GM12878 (cell line): ENCODE results near the gene SCAF8. TPM values are rescaled to one million over a fixed set of nuclear protein-coding genes. Genes with fewer than 3 reads are reported as not detected.

Experiments
- ATAC-seq: fragments of 200-7000 bp; cut with Tn5 transposase; 3 replicates; pipeline ENCODE4 v1.9.1; 2020; ENCODE audit warnings: mild to moderate bottlenecking, moderate library complexity
- BruUV-seq: library from RNA; stranded (reverse); fragments of 400-500 nt; replicated peaks from 2 replicates; lab custom pipeline; 2021; lab: Mats Ljungman, UMichigan
- CTCF ChIA-PET: fragments of 300-600 bp; sonication (Branson Sonifier 250); formaldehyde crosslinking; extraction: SDS; loops from one replicate; lab custom pipeline; 2021; ENCODE audit warnings: inconsistent platforms; lab: Yijun Ruan, JAX
- POLR2A ChIA-PET: fragments of 350-600 bp; formaldehyde crosslinking; extraction: SDS; loops from one replicate; lab custom pipeline; 2021; ENCODE audit warnings: inconsistent platforms; lab: Charles Lee
- RAD21 ChIA-PET: fragments of 300-600 bp; sonication (Branson Sonifier 250); formaldehyde crosslinking; loops from one replicate; lab custom pipeline; 2023; ENCODE audit warnings: antibody characterized with exemption; ENCODE audit not compliant: unreplicated experiment; lab: Charles Lee
- SMC1A ChIA-PET: fragments of 300-600 bp; sonication (Branson Sonifier 250); formaldehyde crosslinking; loops from one replicate; lab custom pipeline; 2023; ENCODE audit not compliant: unreplicated experiment, uncharacterized antibody; lab: Charles Lee
- DNase-seq: peaks from one replicate; pipeline ENCODE4 v3.0.0-alpha.2; 2011; ENCODE audit warnings: low read depth, low spot score
- FAIRE-seq: peaks from 3 replicates; lab custom pipeline; 2011; peaks lifted over from hg19 to GRCh38; lab: Jason Lieb, UNC
- H2AFZ ChIP-seq: 2 replicates; pipeline ENCODE4 v1.6.0; 2011; ENCODE audit warnings: low read depth, low read length, control low read depth; ENCODE audit not compliant: control insufficient read depth
- H3K27ac ChIP-seq: 2 replicates; pipeline ENCODE4 v1.5.1; 2011; ENCODE audit warnings: control low read depth; ENCODE audit not compliant: control insufficient read depth, insufficient read depth
- H3K27me3 ChIP-seq, 2 experiments: replicated peaks in 1 of 2; 2 replicates each; pipeline versions ENCODE4 v1.6.0 to v1.6.1; 2011; ENCODE audit warnings: low read length in 1 of 2; ENCODE audit not compliant: control insufficient read depth in 2 of 2, insufficient read depth in 2 of 2
- H3K36me3 ChIP-seq, 2 experiments: 2 replicates each; pipeline ENCODE4 v1.5.1; 2011; ENCODE audit warnings: low read length in 1 of 2; ENCODE audit not compliant: control insufficient read depth in 2 of 2, insufficient read depth in 2 of 2
- H3K4me1 ChIP-seq: 2 replicates; pipeline ENCODE4 v1.6.1; 2011; ENCODE audit warnings: mild to moderate bottlenecking, low read length, moderate library complexity, mixed read lengths; ENCODE audit not compliant: control insufficient read depth, insufficient read depth
- H3K4me2 ChIP-seq: 2 replicates; pipeline ENCODE4 v1.6.0; 2011; ENCODE audit warnings: control low read depth; ENCODE audit not compliant: control insufficient read depth, insufficient read depth
- H3K4me3 ChIP-seq: fragments of 200-600 bp; sonication (generic); 2 replicates; pipeline ENCODE4 v1.5.1; 2016
- H3K79me2 ChIP-seq: 2 replicates; pipeline ENCODE4 v1.6.0; 2011; ENCODE audit warnings: low read length; ENCODE audit not compliant: control insufficient read depth, insufficient read depth
- H3K9ac ChIP-seq: 2 replicates; pipeline ENCODE4 v1.8.0; 2011; ENCODE audit warnings: low read length, control low read depth, mixed read lengths; ENCODE audit not compliant: control insufficient read depth, insufficient read depth
- H3K9me3 ChIP-seq: replicated peaks from 3 replicates; pipeline ENCODE4 v1.5.1; 2011; ENCODE audit warnings: mild to moderate bottlenecking, low read length; ENCODE audit not compliant: control insufficient read depth, insufficient read depth
- H4K20me1 ChIP-seq: 2 replicates; pipeline ENCODE4 v1.6.0; 2011; ENCODE audit not compliant: control insufficient read depth, insufficient read depth
- GABPA ChIP-seq: IDR thresholded peaks from 2 replicates; pipeline ENCODE4 v1.6.1; 2014; ENCODE audit warnings: antibody characterized with exemption, low read depth, mild to moderate bottlenecking, inconsistent platforms
- HSF1 ChIP-seq: fragments of 150-350 bp; IDR thresholded peaks from 2 replicates; pipeline ENCODE4 v1.6.1; 2014; ENCODE audit warnings: mild to moderate bottlenecking, low read depth, low read length
- MEF2B ChIP-seq: fragments of 450-650 bp; IDR thresholded peaks from 2 replicates; pipeline ENCODE4 v1.6.1; 2018; ENCODE audit warnings: mild to moderate bottlenecking, moderate library complexity; ENCODE audit not compliant: partially characterized antibody, poor library complexity, severe bottlenecking
- NR2C1 ChIP-seq: fragments of 450-650 bp; IDR thresholded peaks from 2 replicates; pipeline ENCODE4 v1.6.1; 2017; ENCODE audit warnings: antibody characterized with exemption, mild to moderate bottlenecking, moderate library complexity
- POLR2AphosphoS2 ChIP-seq: IDR thresholded peaks from 2 replicates; pipeline ENCODE4 v1.6.1; 2011; ENCODE audit warnings: low read depth, mild to moderate bottlenecking, low read length, improper control_type of control experiment, moderate library complexity
- POU2F2 ChIP-seq: IDR thresholded peaks from 3 replicates; pipeline ENCODE4 v1.6.1; 2011; ENCODE audit warnings: low read depth, mild to moderate bottlenecking, low read length, borderline replicate concordance
- SIX5 ChIP-seq: IDR thresholded peaks from 2 replicates; pipeline ENCODE4 v1.6.1; 2011; ENCODE audit warnings: mild to moderate bottlenecking, low read depth, low read length, moderate library complexity; ENCODE audit not compliant: severe bottlenecking
- SREBF2 ChIP-seq: IDR thresholded peaks from 2 replicates; pipeline ENCODE4 v1.6.1; 2012; ENCODE audit warnings: mild to moderate bottlenecking, low read length
- YY1 ChIP-seq: IDR thresholded peaks from 2 replicates; pipeline ENCODE4 v1.6.1; 2011; ENCODE audit warnings: low read depth, mild to moderate bottlenecking, low read length
- WGBS: methylation state at CpG from one replicate; pipeline ENCODE4 v1.1.6; 2016; ENCODE audit warnings: low lambda C conversion rate; ENCODE audit not compliant: insufficient replicate concordance, insufficient coverage; ENCODE audit errors: missing lambda C conversion rate; 5-methylcytosine and 5-hydroxymethylcytosine counted together
- in situ Hi-C: fragments of 300-500 bp; cut with MboI; formaldehyde crosslinking; loops from 9 replicates; pipeline ENCODE4 v1.14.3; 2018; ENCODE audit warnings: mixed read lengths
- intact Hi-C: fragments of 100-400 bp; cut with micrococcal nuclease; formaldehyde crosslinking; loops from one replicate; pipeline ENCODE4 v1.14.2; 2022; ENCODE audit not compliant: unreplicated experiment
- polyA plus RNA-seq, 11 experiments: library from polyadenylated mRNA; depleted of rRNA in 4 of 11; unstranded in 6 of 11; stranded (reverse) in 5 of 11; fragments of >200 nt; fragmentation: Nextera tagmentation in 4 of 11; fragmentation: Illumina TruSeq in 1 of 11; extraction: Ambion mirVana in 4 of 11; extraction: Trizol in 1 of 11; gene quantifications; 1 replicate in 1 of 11; 2 replicates in 10 of 11; pipeline versions ENCODE4 v1.2.1 to v1.2.3, GENCODE V29; 2011 to 2016; ENCODE audit warnings: inconsistent platforms in 2 of 11, missing spikeins in 2 of 11, low read depth in 1 of 11
- total RNA-seq, 4 experiments: library from RNA; depleted of rRNA in 3 of 4; stranded (reverse); fragments of >200 nt in 3 of 4; fragmentation: Illumina TruSeq in 1 of 4; extraction: Trizol in 1 of 4; gene quantifications; 2 replicates each; pipeline versions ENCODE4 v1.2.1 to v1.2.3, GENCODE V29; 2013 to 2021

Gene SCAF8
- total and polyA plus RNA-seq, 10 of the 15 experiments (the other 5 are each of a cell fraction or from before 2014, with no cell fraction given): 8.1 to 28.8 (median 15.9) TPM

GRCh38 chr6:154792325-154792724 lies 59.1 kb downstream of the SCAF8 start (continued):
- no peak for TF ChIP-seq YY1

GRCh38 chr6:154792761-154793160 lies 59.5 kb downstream of the SCAF8 start:
- SMC1A ChIA-PET: no interaction called here
- Histone ChIP-seq H3K27ac (no peak overlapping the region), H4K20me1 (no peaks in the 10 kb centered on the region), H3K4me2 (no peak overlapping the region), H3K4me3 (no peak overlapping the region), H3K9me3 (no peaks in the 10 kb centered on the region), H3K79me2 (no peaks in the 10 kb centered on the region; the same call in 1 of the 2 replicates), H3K27me3 (no peaks in the 10 kb centered on the region), H2AFZ (no peak overlapping the region), H3K9ac (no peak overlapping the region), H3K4me1 (no peaks in the 10 kb centered on the region), H3K36me3 (peaks cover 0 to 10% of the 10 kb centered on the region in 2 experiments; a peak in 3 of 4 replicates)
- intact Hi-C loops (no loop called here), in situ Hi-C loops (no loop called here)
- TF ChIP-seq POU2F2 (no peak), NR2C1 (no peak), MEF2B (no peak), SIX5 (no peak), GABPA (no peak), HSF1 (no peak), SREBF2 (no peak), POLR2AphosphoS2 (no peak)
- WGBS: 97% methylated on average over 3 of the region's 3 CpGs
- POLR2A ChIA-PET: no interaction called here
- DNase-seq (no peak), FAIRE-seq (no peak), ATAC-seq (no peak)
- BruUV-seq: no TSS peak
- CTCF ChIA-PET: no interaction called here
- RAD21 ChIA-PET: no interaction called here
